Measurements from ENCODE around the gene MEIKIN. TPM values are rescaled to one million over a fixed set of nuclear protein-coding genes. Genes with fewer than 3 reads are reported as not detected.

Gene MEIKIN
- total and polyA plus RNA-seq, 2 experiments from 2014 or later, result not detected

DNA sequence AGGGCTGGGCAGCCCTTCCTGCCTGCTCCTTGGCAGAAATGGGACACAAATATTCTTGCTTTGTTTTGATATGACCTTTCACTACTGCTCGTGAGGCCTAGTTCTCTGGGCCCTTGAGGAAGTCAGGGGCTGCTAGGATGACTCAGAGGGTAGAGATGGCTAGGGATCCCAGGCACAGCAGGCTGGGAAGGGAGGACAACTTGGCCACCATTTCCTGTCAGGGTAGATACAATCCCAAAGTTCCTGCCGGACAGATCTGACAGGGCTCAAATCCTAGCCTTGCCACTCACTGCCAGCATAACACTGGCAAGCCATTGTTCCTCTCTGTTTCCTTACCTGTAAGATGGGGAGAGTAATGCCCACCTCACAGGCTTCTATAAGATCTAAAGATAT, 31.7 kb upstream of the MEIKIN start:
- TF ChIP-seq, protein P1, sequence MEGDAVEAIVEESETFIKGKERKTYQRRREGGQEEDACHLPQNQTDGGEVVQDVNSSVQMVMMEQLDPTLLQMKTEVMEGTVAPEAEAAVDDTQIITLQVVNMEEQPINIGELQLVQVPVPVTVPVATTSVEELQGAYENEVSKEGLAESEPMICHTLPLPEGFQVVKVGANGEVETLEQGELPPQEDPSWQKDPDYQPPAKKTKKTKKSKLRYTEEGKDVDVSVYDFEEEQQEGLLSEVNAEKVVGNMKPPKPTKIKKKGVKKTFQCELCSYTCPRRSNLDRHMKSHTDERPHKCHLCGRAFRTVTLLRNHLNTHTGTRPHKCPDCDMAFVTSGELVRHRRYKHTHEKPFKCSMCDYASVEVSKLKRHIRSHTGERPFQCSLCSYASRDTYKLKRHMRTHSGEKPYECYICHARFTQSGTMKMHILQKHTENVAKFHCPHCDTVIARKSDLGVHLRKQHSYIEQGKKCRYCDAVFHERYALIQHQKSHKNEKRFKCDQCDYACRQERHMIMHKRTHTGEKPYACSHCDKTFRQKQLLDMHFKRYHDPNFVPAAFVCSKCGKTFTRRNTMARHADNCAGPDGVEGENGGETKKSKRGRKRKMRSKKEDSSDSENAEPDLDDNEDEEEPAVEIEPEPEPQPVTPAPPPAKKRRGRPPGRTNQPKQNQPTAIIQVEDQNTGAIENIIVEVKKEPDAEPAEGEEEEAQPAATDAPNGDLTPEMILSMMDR (IDR thresholded peaks at IDR 0.05; ENCODE audit: low read depth, low read length), result no peak
- Histone ChIP-seq H3K9me3 (ENCODE audit: low read depth) (no peaks in the 10 kb centered on the region), H3K4me1 (ENCODE audit: low read depth) (no peaks in the 10 kb centered on the region), H3K27ac (no peak overlapping the region), H3K4me3 (no peak overlapping the region), H3K27me3 (no peaks in the 10 kb centered on the region), H3K36me3 (no peaks in the 10 kb centered on the region)
- no peak for DNase-seq (ENCODE audit: low read depth in 1 of 2, low spot score in 1 of 2)

DNA sequence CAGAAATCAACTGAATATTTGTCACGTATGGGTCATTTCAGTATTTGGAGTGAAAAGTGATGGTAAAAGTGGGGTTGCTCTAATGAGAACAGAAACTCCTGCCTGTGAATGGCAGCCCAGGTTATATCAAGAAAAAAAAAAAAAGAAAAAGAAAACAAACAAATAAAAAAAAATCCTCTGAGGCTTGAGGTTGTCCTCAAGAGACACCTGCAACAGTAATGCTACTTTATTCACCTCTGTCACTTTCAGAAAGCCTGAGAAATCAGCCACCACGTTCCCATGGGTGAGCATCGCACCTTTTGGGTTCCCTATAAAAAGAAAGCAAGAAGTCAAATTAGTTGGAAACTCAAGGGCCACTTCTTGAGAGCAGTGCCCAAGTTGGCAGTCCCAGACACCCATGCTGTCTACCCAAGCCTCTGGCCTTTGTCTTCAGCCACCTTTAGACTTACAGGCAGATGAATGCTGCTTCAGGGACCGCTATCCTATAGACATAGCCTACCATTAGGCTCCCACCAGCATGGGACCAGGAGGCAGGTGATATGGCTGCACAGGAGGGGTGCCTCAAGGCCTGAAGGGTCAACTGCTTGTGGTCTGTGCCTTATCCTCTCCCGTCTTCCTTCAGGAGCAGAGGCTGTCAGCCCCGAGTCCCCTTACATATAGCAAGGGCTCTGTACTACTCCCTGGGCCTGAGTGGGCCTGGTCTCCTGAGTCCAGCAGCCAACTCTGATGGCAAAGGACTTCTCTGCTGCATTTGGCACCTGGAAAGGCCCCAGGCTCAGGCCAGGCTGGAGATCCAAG, 31.1 kb upstream of the MEIKIN start:
- DNase-seq (ENCODE audit: low read depth in 1 of 2, low spot score in 1 of 2), result no peak
- TF ChIP-seq, protein P1 (IDR thresholded peaks at IDR 0.05; ENCODE audit: low read depth, low read length), result no peak

DNA sequence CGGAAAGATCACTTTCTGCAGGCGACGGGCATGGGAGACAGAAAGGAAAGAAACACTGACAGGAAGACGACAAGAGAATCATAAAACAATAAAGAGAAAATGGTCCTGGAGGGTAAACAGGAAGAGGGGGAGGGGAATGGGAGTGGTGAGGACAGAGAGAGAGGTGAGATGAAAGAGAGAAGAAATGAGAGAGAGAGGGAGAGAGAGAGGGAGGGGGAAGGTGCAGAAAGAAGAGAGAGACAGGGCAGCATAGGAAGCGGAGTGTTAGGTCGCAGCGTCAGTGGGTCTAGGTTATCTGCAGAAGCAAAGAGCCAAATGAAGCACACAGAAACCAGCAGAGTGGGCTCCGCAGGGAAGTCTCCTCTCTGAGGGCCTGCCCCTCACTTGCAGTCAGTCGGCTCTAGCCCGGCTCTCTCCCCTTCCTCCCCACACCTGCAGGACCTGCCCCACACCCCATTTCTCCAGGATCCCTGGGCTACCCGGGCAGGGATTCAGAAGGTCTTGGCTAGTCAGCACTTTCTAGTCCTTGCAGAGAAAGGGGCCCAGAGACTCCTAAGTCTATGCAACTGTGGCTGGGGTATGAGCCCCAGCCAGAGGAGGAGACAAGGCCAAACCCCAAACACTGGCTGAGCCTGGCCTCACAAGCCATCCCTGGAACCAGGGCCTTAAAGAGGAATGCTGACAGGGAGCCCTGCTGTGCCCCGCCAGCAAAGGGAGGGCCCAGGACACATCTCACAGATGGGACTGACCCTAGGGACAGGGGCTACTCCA, 29.7 kb upstream of the MEIKIN start:
- TF ChIP-seq, protein P1 (IDR thresholded peaks at IDR 0.05; ENCODE audit: low read depth, low read length), result no peak
- Histone ChIP-seq H3K4me1 (ENCODE audit: low read depth) (no peaks in the 10 kb centered on the region), H3K4me3 (no peak overlapping the region), H3K27ac (no peak overlapping the region), H3K36me3 (no peaks in the 10 kb centered on the region), H3K27me3 (no peaks in the 10 kb centered on the region), H3K9me3 (ENCODE audit: low read depth) (no peaks in the 10 kb centered on the region)
- DNase-seq (ENCODE audit: low read depth in 1 of 2, low spot score in 1 of 2), result no peak

More for the DNA sequence above, 31.1 kb upstream of the MEIKIN start:
- Histone ChIP-seq H3K4me1 (ENCODE audit: low read depth) (no peaks in the 10 kb centered on the region), H3K27ac (no peak overlapping the region), H3K27me3 (no peaks in the 10 kb centered on the region), H3K4me3 (no peak overlapping the region), H3K36me3 (no peaks in the 10 kb centered on the region), H3K9me3 (ENCODE audit: low read depth) (no peaks in the 10 kb centered on the region)

DNA sequence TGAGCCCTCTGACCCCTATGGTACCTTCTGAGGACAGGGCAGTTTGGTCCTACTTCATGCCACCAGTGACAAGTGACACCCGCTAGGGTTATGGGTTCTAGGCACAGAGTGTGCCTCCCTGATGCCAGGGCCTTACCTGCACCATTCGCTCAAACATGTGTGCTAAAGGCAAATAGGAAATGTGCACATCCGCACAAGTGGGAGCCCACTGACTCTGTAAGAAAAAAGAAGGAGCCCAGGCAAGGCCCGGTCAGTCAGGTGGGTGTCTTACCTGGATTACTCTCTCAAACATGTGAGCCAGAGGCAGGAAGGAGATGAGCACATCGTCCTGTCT, 29.1 kb upstream of the MEIKIN start:
- H3K4me1 ChIP-seq (ENCODE audit: low read depth), result no peaks in the 10 kb centered on the region
- TF ChIP-seq, protein P1 (IDR thresholded peaks at IDR 0.05; ENCODE audit: low read depth, low read length), result no peak
- DNase-seq (ENCODE audit: low read depth in 1 of 2, low spot score in 1 of 2), result no peak
- no peak overlapping the region for H3K27ac ChIP-seq
- no peaks in the 10 kb centered on the region for H3K36me3 ChIP-seq
- H3K27me3 ChIP-seq, result no peaks in the 10 kb centered on the region
- H3K9me3 ChIP-seq (ENCODE audit: low read depth), result no peaks in the 10 kb centered on the region
- no peak overlapping the region for H3K4me3 ChIP-seq

DNA sequence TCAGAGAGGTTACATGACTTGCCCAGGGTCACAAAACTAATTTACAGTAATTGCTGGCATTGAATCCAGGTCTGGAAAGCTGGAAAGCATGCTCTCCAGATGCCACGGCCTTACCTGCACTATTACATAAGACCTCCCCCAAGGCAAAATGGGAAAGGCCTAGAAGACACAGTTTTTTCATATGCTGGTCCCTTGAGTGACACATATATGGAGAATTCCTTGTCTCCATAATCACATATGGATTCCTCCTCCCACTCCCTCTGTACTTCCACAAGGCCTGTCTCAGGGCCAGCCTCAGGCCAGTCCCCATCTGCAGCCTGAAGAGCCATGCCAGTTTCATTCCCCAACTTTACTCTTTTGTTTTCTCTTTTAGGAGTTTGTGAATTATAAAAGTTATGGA, 28.6 kb upstream of the MEIKIN start:
- Histone ChIP-seq H3K27ac (no peak overlapping the region), H3K27me3 (no peaks in the 10 kb centered on the region), H3K4me3 (no peak overlapping the region), H3K4me1 (ENCODE audit: low read depth) (no peaks in the 10 kb centered on the region), H3K36me3 (no peaks in the 10 kb centered on the region), H3K9me3 (ENCODE audit: low read depth) (no peaks in the 10 kb centered on the region)
- DNase-seq (ENCODE audit: low read depth in 1 of 2, low spot score in 1 of 2), result no peak
- TF ChIP-seq, protein P1 (IDR thresholded peaks at IDR 0.05; ENCODE audit: low read depth, low read length), result no peak

Measured in cardiac muscle cell (in vitro differentiated cells and primary cell).